GM21367 (cell line): ENCODE results near the gene C16orf90.
A peak's percentile ranks its signal among the peaks of the same experiment; 100 is the strongest.

Experiments
- ATAC-seq: cut with Tn5 transposase; IDR thresholded peaks from one replicate; pipeline ENCODE4 v1.9.1; 2021; ENCODE audit not compliant: unreplicated experiment

C16orf90 gene

GRCh38 chr16:3467921-3468320 is 27.4 kb downstream of the C16orf90 start:
- no peak for ATAC-seq

GRCh38 chr16:3467182-3467581 is 28.1 kb downstream of the C16orf90 start:
- ATAC-seq, result no peak

- ATAC-seq, result no peak
These were observed 29.2 kb downstream of the C16orf90 start for GRCh38 chr16:3465911-3466584.

- ATAC-seq, result no peak
These were observed 30.0 kb downstream of the C16orf90 start for GRCh38 chr16:3465301-3465700.

GRCh38 chr16:3461151-3461550 is 34.1 kb downstream of the C16orf90 start:
- no peak for ATAC-seq

GRCh38 chr16:3460585-3460984 is 34.7 kb downstream of the C16orf90 start:
- ATAC-seq, result no peak

- no peak for ATAC-seq
These were observed 35.2 kb downstream of the C16orf90 start for GRCh38 chr16:3460121-3460520.

- no peak for ATAC-seq
These were observed 35.7 kb downstream of the C16orf90 start for GRCh38 chr16:3459401-3460090.

GRCh38 chr16:3458852-3459361 is 36.4 kb downstream of the C16orf90 start:
- ATAC-seq, result no peak

GRCh38 chr16:3458278-3458851 is 36.9 kb downstream of the C16orf90 start:
- no peak for ATAC-seq

- peak; percentile 68 for ATAC-seq
These were observed 37.6 kb downstream of the C16orf90 start for GRCh38 chr16:3457434-3458252.

GRCh38 chr16:3454631-3455147 is 40.6 kb downstream of the C16orf90 start:
- ATAC-seq, result no peak

- no peak for ATAC-seq
These were observed 41.2 kb downstream of the C16orf90 start for GRCh38 chr16:3454093-3454492.

GRCh38 chr16:3444032-3444388 is 51.3 kb downstream of the C16orf90 start:
- no peak for ATAC-seq
